Measurements from ENCODE around the gene AGFG1.

Gene AGFG1

DNA sequence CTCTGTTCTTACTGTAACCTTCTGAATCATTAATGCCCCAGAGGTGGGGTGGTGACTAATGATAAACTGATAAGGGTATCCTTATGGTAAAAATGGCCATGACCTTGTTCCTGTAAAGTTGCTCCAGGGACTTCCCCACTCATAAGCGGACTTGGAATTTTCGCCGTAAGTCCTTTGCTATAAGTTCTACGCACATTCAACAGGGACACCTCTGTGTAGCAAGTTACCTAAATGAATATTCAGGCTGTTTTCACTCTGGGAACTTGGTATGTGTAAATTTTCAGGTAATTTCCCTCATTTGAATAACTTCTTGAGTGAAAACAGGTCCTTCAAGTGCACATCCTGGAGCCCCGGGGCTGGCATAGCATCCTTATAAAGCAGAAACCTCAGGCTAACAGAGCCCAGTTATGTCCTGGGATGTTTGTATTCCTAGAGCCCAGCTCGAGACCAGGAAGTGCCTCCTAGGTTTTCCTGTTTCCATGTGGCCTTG lies 9.4 kb upstream of the AGFG1 start:
- DNase-seq = no peak

GRCh38 chr2:227462972-227463931 lies 8.7 kb upstream of the AGFG1 start:
- DNase-seq = no peak

GRCh38 chr2:227464361-227464760 lies 7.6 kb upstream of the AGFG1 start:
- DNase-seq = no peak

DNA sequence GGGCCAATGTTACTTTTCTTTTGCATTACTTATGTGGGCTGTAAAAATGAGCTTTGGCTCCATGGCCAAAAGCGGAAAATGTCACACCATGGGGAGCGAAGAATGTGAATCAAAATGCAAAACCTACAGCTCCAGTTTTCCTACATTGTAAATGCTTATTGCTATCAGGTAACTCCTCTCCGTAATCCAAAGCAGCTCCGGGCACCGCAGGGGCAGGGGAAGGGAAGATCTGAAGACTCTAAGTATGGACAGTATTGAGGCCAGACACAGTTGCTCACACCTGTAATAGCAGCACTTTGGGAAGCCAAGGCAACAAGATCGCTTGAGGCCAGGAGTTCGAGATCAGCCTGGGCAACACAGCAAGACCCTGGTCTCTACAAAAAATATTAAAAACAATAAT lies 7.1 kb upstream of the AGFG1 start:
- DNase-seq = no peak

- no peak for DNase-seq
These were observed 4.9 kb upstream of the AGFG1 start for GRCh38 chr2:227466887-227467600.

DNA sequence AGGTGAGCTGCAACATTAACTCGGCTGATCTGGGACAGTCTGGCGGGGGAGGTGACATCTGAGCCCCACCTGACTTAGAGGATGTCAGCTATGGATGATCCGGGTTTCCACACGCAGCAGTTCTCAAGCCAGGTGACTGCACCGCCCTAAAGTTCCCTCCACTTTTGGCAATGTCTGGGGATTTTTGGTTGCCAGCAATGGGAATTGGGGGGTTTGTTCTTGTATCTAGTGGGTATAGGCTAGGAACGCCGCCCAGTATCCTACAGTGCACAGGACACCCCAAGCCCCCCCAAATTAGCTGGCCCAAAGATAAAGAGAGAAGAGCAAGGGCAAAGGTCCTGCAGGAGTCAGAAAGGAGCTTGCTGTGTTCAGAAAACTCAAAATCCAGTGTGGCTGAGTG lies 544 bp upstream of the AGFG1 start:
- DNase-seq = no peak

DNA sequence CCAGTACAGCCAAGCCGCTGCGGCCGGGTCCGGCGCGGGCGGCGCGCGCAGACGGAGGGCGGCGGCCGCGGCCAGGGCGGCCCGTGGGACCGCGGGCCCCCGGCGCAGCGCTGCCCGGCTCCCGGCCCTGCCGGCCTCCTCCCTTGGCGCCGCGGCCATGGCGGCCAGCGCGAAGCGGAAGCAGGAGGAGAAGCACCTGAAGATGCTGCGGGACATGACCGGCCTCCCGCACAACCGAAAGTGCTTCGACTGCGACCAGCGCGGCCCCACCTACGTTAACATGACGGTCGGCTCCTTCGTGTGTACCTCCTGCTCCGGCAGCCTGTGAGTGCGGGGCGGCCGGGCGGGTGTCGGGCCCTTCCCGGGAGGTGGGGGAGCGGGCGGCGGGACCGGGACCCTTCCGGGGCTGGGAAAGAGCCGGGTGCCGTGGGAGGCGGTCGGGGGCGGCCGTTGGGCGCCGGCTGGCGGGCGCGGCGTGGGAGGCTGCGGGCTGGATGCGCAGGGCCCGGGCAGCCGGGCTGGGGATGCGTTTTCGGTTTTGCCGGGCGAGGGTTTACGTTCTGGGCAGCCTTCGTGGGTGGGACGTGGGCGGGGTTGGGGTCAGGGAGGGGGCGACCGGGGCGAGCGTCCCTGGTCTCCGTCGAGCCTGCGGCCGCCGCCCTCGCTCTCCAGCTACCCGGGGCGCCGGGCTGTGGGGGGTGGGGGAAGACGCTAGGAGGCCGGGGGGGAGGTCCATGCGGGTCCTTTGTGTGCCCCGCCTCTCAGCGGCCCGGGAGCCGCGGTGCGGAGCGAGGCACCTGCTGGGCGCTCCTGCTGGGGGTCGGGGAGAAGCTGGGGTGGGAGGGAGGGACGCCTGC lies 537 bp downstream of the AGFG1 start:
- DNase-seq = peak; percentile 10

DNA sequence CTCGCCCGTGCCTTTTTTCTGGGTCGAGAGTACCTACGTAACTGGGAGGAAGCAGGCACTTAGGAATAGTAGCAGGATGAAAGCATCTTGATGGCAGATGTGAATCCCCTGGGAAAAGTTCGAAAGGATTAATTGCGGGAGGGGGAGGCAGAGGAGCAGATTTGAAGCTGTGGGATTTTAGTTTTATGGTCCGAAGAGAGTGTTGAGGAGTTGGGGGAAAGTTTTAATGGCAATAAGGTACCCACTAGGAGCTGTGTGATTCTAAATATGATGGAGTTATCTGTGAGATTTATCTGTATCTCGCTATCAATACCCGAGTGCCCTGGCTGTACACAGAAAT lies 1.1 kb downstream of the AGFG1 start:
- no peak for DNase-seq

GRCh38 chr2:227473806-227474205 lies 1.9 kb downstream of the AGFG1 start:
- no peak for DNase-seq

GRCh38 chr2:227474410-227474809 lies 2.5 kb downstream of the AGFG1 start:
- DNase-seq = no peak

DNA sequence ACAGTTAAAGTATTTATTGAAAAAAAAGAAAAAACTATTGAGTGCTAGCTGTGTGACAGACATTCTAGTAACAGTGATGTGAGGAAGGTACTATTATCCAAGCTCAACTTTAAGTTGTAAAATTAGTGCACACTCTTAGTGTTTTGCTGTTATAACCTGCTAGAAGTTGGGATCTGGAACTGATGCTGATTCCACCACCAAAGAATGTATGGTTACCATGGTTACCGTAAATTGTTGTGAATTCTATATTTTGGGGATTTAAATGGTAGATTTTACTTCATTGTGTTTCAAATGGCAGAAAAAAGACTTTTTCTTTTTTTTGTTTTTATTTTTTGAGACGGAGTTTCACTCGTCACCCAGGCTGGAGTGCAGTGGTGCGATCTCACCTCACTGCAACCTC lies 5.3 kb downstream of the AGFG1 start:
- no peak for DNase-seq

DNA sequence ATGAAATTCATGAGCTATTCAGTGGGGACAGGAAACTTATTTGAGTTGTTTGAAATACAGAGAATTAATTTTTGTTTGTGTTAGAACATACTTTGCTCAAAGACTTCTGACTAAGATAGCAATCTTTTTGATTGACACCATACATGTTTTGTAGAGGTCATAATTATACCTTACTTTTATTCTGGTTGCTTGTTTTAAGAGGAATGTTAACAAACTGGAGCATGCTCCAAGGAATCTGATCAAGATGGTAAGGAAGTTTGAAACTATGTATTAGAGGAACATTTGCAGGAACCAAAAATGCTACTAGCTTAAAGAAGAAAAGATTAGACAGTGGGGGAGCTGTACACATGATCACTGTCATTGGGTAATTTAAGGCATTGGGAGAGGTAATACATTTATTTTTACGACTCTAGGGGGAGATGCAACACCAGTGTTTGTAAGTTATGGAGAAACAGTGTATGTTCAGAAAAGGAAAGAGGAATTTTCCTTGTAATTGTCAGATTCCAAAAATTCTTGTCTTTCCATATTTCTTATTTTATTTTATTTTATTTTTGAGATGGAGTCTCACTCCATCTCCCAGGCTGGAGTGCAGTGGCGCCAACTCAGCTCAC lies 8.0 kb downstream of the AGFG1 start:
- peak; percentile 65 for DNase-seq

GRCh38 chr2:227480528-227480927 lies 8.6 kb downstream of the AGFG1 start:
- no peak for DNase-seq

DNA sequence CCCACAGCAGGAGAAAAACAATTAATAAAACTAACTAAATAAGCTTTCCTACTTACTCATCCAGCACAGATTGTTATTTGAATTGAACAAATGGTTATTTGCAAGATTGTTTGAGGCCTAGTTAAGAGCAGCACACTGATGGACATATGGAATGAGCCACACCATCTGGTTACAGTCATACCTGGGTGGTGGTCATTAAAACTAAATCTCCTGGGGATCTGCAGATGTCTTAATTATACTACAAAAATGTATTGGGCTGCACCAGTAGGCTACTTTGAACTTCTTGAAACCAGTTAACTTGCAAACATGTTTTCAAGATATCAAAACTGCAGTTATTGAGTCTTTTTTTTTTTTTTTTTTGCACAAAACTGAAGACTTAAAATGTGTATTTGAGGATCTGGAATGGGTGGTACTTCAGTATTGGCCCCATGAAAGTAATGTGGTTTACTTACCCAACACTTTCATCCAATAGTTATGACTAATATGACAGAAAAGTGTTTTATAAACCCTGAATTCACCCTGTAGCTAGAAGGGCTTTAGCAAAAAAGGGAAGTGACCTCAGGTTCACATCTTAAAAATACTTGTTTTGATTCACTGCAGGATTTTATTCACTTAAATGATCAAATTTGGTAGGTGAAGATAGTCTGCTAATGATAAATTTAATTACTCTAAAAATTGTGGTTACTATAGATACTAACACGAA lies 10.8 kb downstream of the AGFG1 start:
- no peak for DNase-seq

- no peak for DNase-seq
These were observed 13.5 kb downstream of the AGFG1 start for GRCh38 chr2:227485429-227485828.

GRCh38 chr2:227486688-227487087 lies 14.7 kb downstream of the AGFG1 start:
- DNase-seq = no peak

- DNase-seq = no peak
These were observed 16.1 kb downstream of the AGFG1 start for GRCh38 chr2:227488045-227488444.

DNA sequence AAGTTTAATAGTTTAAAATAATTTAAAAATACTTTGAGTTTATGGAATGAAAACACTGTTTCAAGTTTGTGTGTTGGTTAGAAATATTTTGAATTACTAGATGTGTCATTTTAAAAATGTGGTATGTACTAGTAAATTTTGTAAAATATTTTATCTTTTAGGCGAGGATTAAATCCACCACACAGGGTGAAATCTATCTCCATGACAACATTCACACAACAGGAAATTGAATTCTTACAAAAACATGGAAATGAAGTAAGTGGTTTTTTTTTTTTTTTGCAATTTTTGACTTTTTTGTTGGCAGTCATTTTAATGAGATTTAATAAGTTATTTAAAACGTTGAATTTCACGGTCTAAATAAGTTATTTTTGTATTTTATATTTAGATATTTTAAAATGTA lies 19.4 kb downstream of the AGFG1 start:
- no peak for DNase-seq

GRCh38 chr2:227493524-227493923 lies 21.6 kb downstream of the AGFG1 start:
- DNase-seq = no peak

GRCh38 chr2:227497158-227497557 lies 25.2 kb downstream of the AGFG1 start:
- no peak for DNase-seq

DNA sequence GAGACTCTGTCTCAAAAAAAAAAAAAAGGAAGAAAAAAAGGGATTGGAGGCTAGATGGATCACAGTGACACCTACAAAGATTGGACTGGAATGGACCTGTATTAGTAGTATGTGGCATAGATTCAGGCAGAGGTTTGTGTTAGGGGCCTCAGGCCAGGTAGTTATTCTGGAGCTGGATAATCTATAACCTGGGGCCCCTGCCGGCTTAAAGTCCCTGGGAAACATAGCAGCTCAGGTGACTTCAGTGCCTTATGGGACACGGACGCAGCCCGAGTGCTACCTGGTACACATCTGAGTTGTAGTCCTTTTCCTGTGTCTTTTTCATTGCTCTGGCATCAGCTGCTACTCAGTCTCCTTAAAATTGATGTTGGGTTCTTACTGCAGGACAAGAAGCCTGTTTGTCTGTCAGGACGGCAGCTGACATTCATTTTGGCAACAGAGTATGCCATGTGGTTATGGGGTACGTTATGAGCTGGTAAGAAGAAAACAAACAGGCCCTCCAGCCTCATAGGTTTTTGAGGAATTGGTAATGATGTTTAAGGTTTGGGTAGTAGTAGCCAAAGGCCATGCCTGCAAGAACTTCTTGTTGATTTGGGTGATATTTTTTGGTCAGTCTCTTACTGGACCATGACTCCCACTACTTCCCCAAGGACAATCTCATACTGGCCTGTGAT lies 27.8 kb downstream of the AGFG1 start:
- DNase-seq = no peak

- DNase-seq = no peak
These were observed 28.3 kb downstream of the AGFG1 start for GRCh38 chr2:227500301-227500630.
